Stimulated activated CD8-positive, alpha-beta memory T cell treated with anti-CD3 and anti-CD28 coated beads, Interleukin-4, amount 100 ng/mL, for 1 hour (primary cell): Measurements from ENCODE around the gene OR51I1.

Experiments used
- DNase-seq, 2 donors: peaks; one replicate each; pipeline ENCODE4 v3.0.0-alpha.2; 2020; ENCODE audit warnings: low read depth in 2 of 2, low spot score in 1 of 2

The OR51I1 gene

DNA sequence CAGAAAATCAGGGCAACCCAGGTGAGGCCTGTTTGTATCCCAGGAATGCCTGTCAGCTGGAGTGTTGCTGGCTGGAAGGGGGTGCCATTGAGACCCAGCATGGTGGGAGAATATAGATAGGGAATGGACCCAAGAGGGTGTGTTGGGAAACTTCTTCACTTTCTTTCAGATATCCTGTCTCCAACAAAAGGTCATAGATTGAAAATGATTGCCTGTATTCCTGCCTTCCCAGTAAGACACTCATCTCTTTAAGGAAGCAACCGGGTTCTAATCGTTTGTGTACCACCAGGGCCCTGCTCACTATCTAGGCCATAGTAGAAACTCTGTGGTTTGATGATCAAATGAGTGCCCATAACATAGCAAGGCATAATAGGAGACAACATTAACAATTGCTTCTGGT lies at the start of gene OR51I1:
TSS of gene OR51I1 (minus strand) at position 101 of the 400 bp plus-strand sequence. CDS start at position 101, 0 bp downstream.
- no peak for DNase-seq

- no peak for DNase-seq
These were observed 48.5 kb upstream of the OR51I1 start for GRCh38 chr11:5489576-5490357.

DNA sequence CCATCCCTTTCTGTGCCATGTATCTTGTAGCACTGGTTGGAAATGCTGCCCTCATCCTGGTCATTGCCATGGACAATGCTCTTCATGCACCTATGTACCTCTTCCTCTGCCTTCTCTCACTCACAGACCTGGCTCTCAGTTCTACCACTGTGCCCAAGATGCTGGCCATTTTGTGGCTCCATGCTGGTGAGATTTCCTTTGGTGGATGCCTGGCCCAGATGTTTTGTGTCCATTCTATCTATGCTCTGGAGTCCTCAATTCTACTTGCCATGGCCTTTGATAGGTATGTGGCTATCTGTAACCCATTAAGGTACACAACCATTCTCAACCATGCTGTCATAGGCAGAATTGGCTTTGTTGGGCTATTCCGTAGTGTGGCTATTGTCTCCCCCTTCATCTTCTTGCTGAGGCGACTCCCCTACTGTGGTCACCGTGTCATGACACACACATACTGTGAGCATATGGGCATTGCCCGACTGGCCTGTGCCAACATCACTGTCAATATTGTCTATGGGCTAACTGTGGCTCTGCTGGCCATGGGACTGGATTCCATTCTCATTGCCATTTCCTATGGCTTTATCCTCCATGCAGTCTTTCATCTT lies 47.6 kb upstream of the OR51I1 start:
- no peak for DNase-seq

DNA sequence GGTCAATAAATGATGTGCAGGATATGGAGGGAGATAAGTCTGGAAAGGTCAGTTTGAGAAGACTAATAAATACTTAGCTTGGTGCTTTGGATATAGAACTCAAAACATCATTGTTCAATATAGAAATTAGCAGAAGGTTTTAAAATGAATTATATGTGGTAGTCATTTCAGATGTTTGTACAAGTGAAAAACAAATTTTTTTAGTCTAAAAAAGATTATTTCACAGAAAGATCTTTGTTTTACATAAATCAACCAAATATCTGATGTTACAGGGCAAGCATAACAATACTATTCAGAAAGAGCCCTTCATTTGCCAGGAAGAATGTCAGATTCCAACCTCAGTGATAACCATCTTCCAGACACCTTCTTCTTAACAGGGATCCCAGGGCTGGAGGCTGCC lies 47.1 kb upstream of the OR51I1 start, which contains the start of gene OR52D1:
TSS of gene OR52D1 (plus strand) at position 301 of the 400 bp plus-strand sequence. CDS start at position 323, 22 bp downstream.
- no peak for DNase-seq

DNA sequence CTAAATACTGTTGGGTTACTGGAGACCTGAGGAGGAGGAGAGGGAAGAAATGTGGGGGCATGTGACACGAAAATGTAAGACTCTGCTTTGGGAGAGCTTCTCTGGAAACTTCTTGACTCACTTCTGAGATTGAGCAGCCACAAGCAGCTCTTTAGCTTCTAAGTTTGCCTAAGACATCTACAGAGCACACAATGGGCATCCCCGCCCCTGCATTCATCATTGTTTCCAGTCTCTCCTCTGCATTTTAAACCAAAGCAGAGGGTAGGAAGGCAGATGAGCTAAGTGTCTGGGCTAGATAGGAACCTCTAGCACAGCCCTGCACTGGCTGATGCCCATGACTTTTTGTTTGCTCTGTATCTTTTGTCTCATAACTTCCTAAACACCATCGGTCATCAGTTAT lies 45.1 kb upstream of the OR51I1 start:
- no peak for DNase-seq

DNA sequence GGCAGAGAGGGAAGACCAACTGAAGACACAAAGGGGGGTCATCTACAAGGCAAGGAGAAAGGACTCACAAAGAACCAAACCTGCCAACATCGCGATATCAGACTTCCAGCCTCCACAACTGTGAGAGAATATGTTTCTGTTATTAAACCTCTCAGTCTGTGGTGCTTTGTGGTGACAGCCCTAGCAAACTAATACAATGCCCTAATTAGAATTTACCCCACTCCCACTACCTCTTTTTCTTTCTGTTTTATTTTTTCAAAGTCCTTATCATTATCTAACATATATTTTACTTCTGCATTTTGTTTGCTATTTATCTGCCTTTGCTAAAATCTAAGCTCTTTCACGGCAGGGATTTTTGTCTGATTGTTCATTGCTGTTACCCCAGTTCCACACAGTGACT lies 44.7 kb upstream of the OR51I1 start:
- DNase-seq: no peak

GRCh38 chr11:5476186-5476819 lies 35.0 kb upstream of the OR51I1 start:
- no peak for DNase-seq

GRCh38 chr11:5473921-5474320 lies 32.6 kb upstream of the OR51I1 start:
- DNase-seq: no peak

DNA sequence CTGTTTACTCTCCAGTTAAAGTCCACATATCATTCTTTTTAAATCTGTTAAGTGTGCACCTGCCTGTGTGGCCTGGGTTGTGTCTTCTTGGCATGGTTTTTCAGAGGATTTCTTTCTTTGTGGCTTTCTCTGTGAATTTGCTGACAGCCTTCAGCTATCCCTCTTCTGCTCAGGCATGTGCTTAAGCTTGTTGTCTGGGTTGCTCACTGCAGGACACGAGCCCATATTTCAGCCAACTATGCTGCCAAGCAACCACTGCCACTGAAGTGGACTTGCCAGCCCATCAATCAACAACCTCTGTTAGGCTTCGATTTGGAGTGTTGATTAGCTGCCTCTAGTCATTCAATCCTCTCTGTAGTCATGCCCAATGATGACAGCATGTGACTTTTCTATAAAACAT lies 26.2 kb upstream of the OR51I1 start:
- no peak for DNase-seq

DNA sequence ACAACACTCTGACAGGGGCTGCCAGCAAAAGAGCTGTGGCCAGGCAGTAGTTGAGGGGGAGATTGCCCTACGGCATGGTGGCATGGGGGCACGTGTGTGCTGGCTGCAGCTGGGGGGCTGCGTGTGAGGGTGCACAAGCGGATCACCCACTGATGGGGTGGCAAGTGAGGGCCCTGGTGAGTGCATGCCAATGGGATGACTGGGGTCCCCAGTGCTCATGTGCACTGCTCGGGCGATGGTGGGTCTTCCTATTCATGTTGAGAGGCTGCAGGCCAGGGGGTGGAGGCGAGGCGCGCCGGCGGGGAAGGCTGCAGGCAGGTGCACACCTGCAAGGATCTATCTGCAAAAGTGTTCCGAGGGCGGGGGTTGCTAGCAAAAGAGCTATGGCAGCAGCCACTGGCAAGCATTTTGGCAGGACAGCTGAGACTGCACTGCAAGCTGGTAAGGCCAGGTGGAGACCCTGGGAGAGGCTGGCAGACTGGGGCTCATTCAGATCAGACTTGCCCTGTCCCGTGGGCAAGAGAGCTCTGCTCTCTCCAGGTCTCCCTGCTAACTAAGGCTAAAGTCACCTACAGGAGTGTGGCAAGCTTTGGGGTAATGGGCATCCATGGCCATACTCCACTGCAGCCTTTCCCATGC lies 19.8 kb upstream of the OR51I1 start:
- no peak for DNase-seq

DNA sequence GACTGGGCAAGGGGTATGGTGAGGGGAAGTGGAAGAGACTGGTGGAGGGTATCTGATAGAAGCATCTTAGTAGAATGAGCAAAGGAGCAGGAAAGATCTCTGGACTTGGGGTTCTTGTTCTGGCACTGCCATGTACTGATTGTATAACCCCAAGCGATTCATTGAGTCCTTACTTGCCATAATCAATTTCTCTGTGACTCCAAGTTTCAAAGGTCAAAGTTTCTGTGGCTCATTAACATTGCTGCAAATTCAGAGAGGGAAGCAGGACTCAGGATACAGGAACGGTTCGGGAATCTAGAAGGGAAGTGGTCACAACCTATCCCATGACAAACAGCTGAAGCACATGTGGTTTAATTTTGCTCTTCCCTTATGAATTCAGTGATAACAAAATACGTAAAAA lies 8.1 kb upstream of the OR51I1 start:
- no peak for DNase-seq

GRCh38 chr11:5449023-5449422 lies 7.7 kb upstream of the OR51I1 start, which contains the start of gene OR51I2:
TSS of gene OR51I2 (plus strand) at chr11:5449323. CDS start at chr11:5453489, 4,166 bp downstream.
- no peak for DNase-seq

DNA sequence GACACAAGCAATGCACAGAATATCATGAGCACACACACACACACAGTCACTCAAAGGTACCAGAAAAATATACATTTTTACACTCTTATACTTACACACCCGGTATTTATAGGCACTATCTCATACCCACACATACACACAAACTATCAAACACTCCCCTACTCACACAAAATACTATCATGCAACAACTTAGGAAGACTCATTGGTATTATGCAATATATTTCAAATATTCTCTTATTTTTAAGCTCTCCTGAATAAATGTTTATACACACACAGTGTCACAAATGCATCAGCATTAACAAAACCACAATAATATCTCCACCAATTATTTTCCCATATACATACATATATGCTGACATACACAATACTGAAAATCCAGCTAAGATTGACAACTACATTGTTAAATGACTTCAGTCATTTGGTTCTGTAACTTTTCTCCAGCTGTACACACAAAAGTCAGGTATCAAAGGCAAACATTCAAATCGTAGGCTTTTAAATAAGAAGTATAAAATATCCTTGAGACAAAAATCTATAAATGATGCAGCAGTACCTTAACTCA lies 2.6 kb upstream of the OR51I1 start:
- DNase-seq: no peak

DNA sequence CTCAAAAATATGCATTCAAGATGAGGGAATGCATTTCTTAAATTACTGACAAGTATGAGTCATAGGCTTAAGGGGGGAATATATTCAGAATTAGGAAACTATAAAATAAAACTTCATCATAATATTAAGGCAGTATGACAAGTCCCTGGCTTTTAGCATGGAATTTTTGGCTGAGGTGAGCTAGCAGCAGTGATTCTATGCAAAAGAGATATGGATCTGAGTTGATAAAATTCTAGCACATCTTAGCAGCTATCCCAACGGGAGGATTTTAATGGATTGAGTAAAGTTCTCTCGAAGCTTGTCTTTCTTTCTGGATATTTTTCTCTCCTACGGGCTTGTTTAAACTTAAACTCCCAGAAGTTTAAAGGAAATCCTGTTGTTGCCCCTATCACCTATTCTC lies 18.2 kb downstream of the OR51I1 start:
- no peak for DNase-seq

GRCh38 chr11:5421811-5422210 lies 19.5 kb downstream of the OR51I1 start, which contains the start of gene OR51Q1:
TSS of gene OR51Q1 (plus strand) at chr11:5422111. CDS start at chr11:5422201, 90 bp downstream.
- DNase-seq: no peak

DNA sequence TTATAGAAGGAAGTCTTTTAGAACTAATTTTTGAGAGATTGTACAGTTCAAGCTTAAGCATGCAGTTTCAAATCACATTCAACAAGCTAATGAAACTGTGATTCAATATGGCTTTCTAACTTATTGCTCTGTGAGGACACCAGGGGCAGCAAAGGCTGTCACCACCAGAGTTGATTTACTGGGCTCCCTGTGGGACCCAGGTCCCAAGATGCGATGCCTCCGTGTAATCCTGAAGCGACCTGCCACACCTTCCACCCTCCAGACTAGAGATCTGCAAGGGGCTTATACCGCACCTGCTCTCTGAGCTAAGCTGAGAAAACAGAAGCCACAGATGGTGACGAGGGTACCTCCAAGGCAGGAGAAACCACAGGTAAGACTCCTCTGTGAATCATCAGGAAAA lies 20.3 kb downstream of the OR51I1 start:
- DNase-seq: no peak

DNA sequence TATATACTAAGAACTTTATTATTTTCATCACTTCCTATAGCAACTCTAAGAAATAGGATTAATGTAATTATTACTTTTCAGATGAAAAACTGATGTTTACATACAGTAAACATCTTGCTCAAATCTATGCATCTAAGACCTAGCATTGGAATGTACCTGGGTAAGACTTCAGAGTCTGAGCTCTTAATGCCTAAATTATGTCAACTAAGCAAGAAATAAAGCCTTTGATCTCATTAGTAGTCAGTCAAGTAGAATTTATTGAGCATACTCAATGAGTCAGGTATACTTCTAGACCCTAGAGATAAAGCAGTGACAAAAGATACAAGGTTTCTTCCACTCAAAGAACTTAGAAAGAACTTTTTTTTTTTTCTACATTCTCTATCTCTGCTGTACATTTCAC lies 36.1 kb downstream of the OR51I1 start:
- no peak for DNase-seq

DNA sequence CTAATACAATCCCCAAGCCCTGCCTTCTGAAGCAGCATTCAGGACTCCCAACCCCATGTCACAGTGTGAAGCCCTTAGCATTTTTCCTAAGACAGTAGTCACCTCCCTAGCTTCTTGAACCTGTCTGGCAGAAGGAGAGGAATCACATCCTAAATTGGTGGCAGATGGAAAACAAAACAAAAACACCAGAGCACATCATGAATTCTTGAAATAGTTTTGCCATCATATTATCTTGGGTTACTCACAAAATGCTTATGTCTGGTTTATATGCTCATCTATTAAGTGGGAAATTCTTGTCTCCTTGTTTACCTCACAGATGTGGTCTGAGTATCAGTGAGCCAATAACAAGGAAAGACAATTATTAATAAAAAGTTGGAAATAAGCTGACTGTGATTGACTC lies 42.4 kb downstream of the OR51I1 start:
- DNase-seq: no peak

GRCh38 chr11:5394091-5394490 lies 47.2 kb downstream of the OR51I1 start:
- DNase-seq: no peak
